Ovary (tissue), 9 donors: ENCODE measurements around the gene HGF. TPM values are rescaled to one million over a fixed set of nuclear protein-coding genes. Genes with fewer than 3 reads are reported as not detected.

Experiments
- DNase-seq, 5 donors: peaks; one replicate each; pipeline ENCODE4 v3.0.0-alpha.2; 2019 to 2020
- H3K27ac ChIP-seq, 2 donors: fragments of 200-600 bp; one replicate each; pipeline versions ENCODE4 v1.5.1 to v1.8.0; 2019 to 2022
- H3K27me3 ChIP-seq: fragments of 200-600 bp; one replicate; pipeline ENCODE4 v1.8.0; 2022
- H3K36me3 ChIP-seq: fragments of 200-600 bp; sonication (generic); one replicate; pipeline ENCODE4 v1.5.1; 2019
- H3K4me1 ChIP-seq: one replicate; pipeline ENCODE4 v1.8.1; 2013; ENCODE audit warnings: mild to moderate bottlenecking, moderate library complexity; ENCODE audit not compliant: insufficient read depth
- H3K4me3 ChIP-seq: fragments of 200-600 bp; sonication (generic); one replicate; pipeline ENCODE4 v1.5.1; 2017
- H3K9me3 ChIP-seq, 2 donors: fragments of 200-600 bp in 1 of 2; sonication (generic) in 1 of 2; one replicate each; pipeline versions ENCODE4 v1.5.1 to v1.8.1; 2013 to 2019; ENCODE audit warnings: mild to moderate bottlenecking in 1 of 2, moderate library complexity in 1 of 2
- CTCF ChIP-seq, 3 donors: fragments of 450-650 bp in 2 of 3; fragments of 200-600 bp in 1 of 3; IDR thresholded peaks; one replicate each; pipeline versions ENCODE4 v1.5.1 to v1.8.0; 2016 to 2022; ENCODE audit warnings: antibody characterized with exemption in 3 of 3, mild to moderate bottlenecking in 1 of 3
- EP300 ChIP-seq: sonication (generic); formaldehyde crosslinking; IDR thresholded peaks from one replicate; pipeline ENCODE4 v1.6.1; 2017; ENCODE audit warnings: antibody characterized with exemption
- POLR2A ChIP-seq: fragments of 450-650 bp; IDR thresholded peaks from one replicate; pipeline ENCODE4 v1.6.1; 2017; ENCODE audit warnings: antibody characterized with exemption, mild to moderate bottlenecking, moderate library complexity
- WGBS, 3 donors: extraction: QIAGEN DNeasy Blood & Tissue Kit in 1 of 3; methylation state at CpG; one replicate each; pipeline versions ENCODE4 v1.1.5 to v1.1.7; 2013 to 2017; 5-methylcytosine and 5-hydroxymethylcytosine counted together
- intact Hi-C, 4 donors: fragments of 100-400 bp; cut with DNase I; formaldehyde crosslinking; loops; one replicate each; pipeline versions ENCODE4 v1.11.0 to v1.15.1; 2022 to 2023
- polyA plus RNA-seq, 2 donors: library from polyadenylated mRNA; stranded (reverse); fragments of 200-250 nt in 1 of 2; fragments of 350-450 nt in 1 of 2; fragmentation: Illumina TruSeq in 1 of 2; extraction: RNeasy Lipid Tissue Mini Kit (QIAGEN cat#74804) in 1 of 2; gene quantifications; one replicate each; pipeline ENCODE4 v1.2.3, GENCODE V29; 2013 to 2014
- total RNA-seq, 7 donors: library from RNA; depleted of rRNA in 2 of 7; stranded (reverse); fragments of >200 nt in 2 of 7; fragmentation: NEBNext Ultra II Directional in 3 of 7; extraction: Animal tissue kit (Norgen Biotek cat#: 25700) in 3 of 7; gene quantifications; one replicate each; pipeline versions ENCODE4 v1.1.0 to v1.2.4, GENCODE V29; 2016 to 2023
- donor health status: DM: no; HTN: no; CAD: no; lungs with moderate emphysema.
- donor health status: DM: no; HTN: no; CAD: no.
- donor health status: Bipolar disorder and iron deficiency.
- donor health status: DM: yes; HTN: yes; CAD: no.
- donor health status: DM: no; HTN: no; CAD: no.
- donor health status: DM: yes; HTN: yes; CAD: no.

Gene HGF
- total and polyA plus RNA-seq, 9 donors = 1.0 to 7.6 (median 3.2) TPM

GRCh38 chr7:81662531-81662930 lies 107.3 kb downstream of the HGF start:
- 46 to 78% (median 71%) methylated on average over 1 of the region's 1 CpG for WGBS, 3 donors
- Histone ChIP-seq H3K27ac (no peak overlapping the region), H3K27me3 (no peaks in the 10 kb centered on the region), H3K4me3 (no peak overlapping the region), H3K36me3 (no peaks in the 10 kb centered on the region), H3K4me1 (no peaks in the 10 kb centered on the region), H3K9me3 (no peaks in the 10 kb centered on the region)
- intact Hi-C loops = no loop called here
- DNase-seq = no peak
- TF ChIP-seq POLR2A (no peak), CTCF (IDR thresholded peaks at IDR 0.05) (no peak), EP300 (no peak)

GRCh38 chr7:81659697-81660395 lies 110.0 kb downstream of the HGF start:
- DNase-seq = no peak
- Histone ChIP-seq H3K36me3 (no peaks in the 10 kb centered on the region), H3K4me3 (no peak overlapping the region), H3K9me3 (no peaks in the 10 kb centered on the region), H3K27me3 (no peaks in the 10 kb centered on the region), H3K27ac (no peak overlapping the region), H3K4me1 (no peaks in the 10 kb centered on the region)
- 89 to 98% (median 91%) methylated on average over 3 of the region's 3 CpGs for WGBS, 3 donors
- TF ChIP-seq EP300 (no peak), CTCF (IDR thresholded peaks at IDR 0.05) (no peak), POLR2A (no peak)
- intact Hi-C loops = loop anchor here in 1 of 4 donors (10.0 kb wide), 1 partner anchor 55 kb away; no protein-coding TSS in a partner anchor

- H3K27me3 ChIP-seq = no peaks in the 10 kb centered on the region
- intact Hi-C loops = loop anchor here in 1 of 4 donors (10.0 kb wide), 1 partner anchor 53 kb away; no protein-coding TSS in a partner anchor
- DNase-seq = no peak
- TF ChIP-seq CTCF (IDR thresholded peaks at IDR 0.05) = no peak
- TF ChIP-seq EP300 = no peak
- TF ChIP-seq POLR2A = no peak
- no peaks in the 10 kb centered on the region for H3K36me3 ChIP-seq
- peaks cover 0 to 3% of the 10 kb centered on the region in 2 donors for H3K9me3 ChIP-seq
- no peak overlapping the region for H3K27ac ChIP-seq
- no peaks in the 10 kb centered on the region for H3K4me1 ChIP-seq
- no peak overlapping the region for H3K4me3 ChIP-seq
Measured at GRCh38 chr7:81657551-81657950, 112.3 kb downstream of the HGF start.

- WGBS, 3 donors = 81 to 91% (median 82%) methylated on average over 1 of the region's 1 CpG
- H3K36me3 ChIP-seq = no peaks in the 10 kb centered on the region
- no peaks in the 10 kb centered on the region for H3K27me3 ChIP-seq
- H3K4me3 ChIP-seq = no peak overlapping the region
- peaks cover 0 to 3% of the 10 kb centered on the region in 2 donors for H3K9me3 ChIP-seq
- intact Hi-C loops = loop anchor here in 1 of 4 donors (10.0 kb wide), 1 partner anchor 50 kb away; no protein-coding TSS in a partner anchor
- H3K27ac ChIP-seq = no peak overlapping the region
- no peak for TF ChIP-seq EP300
- TF ChIP-seq CTCF (IDR thresholded peaks at IDR 0.05) = no peak
- DNase-seq = no peak
- no peaks in the 10 kb centered on the region for H3K4me1 ChIP-seq
Measured at GRCh38 chr7:81655271-81655670, 114.6 kb downstream of the HGF start.
